Bronchial epithelial cell (primary cell): ENCODE results near the gene SZT2. TPM values are rescaled to one million over a fixed set of nuclear protein-coding genes. Genes with fewer than 3 reads are reported as not detected.

Source experiments
- DNase-seq: peaks from one replicate; pipeline ENCODE4 v3.0.0-alpha.2; 2010; ENCODE audit warnings: low read depth
- FAIRE-seq: peaks from 2 replicates; lab custom pipeline; 2011; peaks lifted over from hg19 to GRCh38; lab: Jason Lieb, UNC
- H3K27me3 ChIP-seq: 2 replicates; pipeline ENCODE4 v1.5.1; 2011; ENCODE audit warnings: low read length; ENCODE audit not compliant: control insufficient read depth, insufficient read depth
- H3K36me3 ChIP-seq: 2 replicates; pipeline ENCODE4 v1.5.1; 2011; ENCODE audit warnings: low read length; ENCODE audit not compliant: control insufficient read depth, insufficient read depth
- H3K4me3 ChIP-seq: 2 replicates; pipeline ENCODE4 v1.5.1; 2011; ENCODE audit warnings: mild to moderate bottlenecking, low read depth, low read length, control low read depth
- total RNA-seq: library from RNA; depleted of rRNA; stranded (reverse); fragments of >200 nt; gene quantifications from 2 replicates; pipeline ENCODE4 v1.2.1, GENCODE V29; 2014
- TF ChIP-seq, protein P1 (sequence below): IDR thresholded peaks from 2 replicates; pipeline ENCODE4 v1.5.1; 2011; ENCODE audit warnings: mild to moderate bottlenecking, moderate library complexity, low read length, control low read depth, inconsistent platforms; ENCODE audit not compliant: insufficient read depth, severe bottlenecking

The SZT2 gene
- total RNA-seq, 1 donor from 2014 or later, result 12.6 TPM

DNA sequence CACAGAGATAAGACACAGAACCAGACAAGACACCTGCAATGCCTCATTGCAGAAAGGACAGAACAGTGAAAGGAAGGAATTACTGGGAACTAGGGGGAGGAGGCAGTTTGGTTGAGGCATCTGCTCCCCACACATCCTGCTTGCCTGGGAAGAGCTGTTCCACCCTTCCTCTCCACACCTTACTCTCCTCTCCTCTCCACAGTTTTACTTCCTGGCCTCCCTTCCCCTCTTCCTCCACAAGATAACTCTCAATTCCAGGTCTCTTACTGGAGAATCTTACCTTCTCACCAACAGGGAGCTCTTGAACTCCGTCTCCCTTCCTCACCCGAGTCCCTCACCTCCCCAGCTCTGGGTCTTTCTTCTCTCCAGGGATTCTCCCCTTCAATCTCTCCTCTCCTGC lies 24.0 kb upstream of the SZT2 start:
- TF ChIP-seq, protein P1, sequence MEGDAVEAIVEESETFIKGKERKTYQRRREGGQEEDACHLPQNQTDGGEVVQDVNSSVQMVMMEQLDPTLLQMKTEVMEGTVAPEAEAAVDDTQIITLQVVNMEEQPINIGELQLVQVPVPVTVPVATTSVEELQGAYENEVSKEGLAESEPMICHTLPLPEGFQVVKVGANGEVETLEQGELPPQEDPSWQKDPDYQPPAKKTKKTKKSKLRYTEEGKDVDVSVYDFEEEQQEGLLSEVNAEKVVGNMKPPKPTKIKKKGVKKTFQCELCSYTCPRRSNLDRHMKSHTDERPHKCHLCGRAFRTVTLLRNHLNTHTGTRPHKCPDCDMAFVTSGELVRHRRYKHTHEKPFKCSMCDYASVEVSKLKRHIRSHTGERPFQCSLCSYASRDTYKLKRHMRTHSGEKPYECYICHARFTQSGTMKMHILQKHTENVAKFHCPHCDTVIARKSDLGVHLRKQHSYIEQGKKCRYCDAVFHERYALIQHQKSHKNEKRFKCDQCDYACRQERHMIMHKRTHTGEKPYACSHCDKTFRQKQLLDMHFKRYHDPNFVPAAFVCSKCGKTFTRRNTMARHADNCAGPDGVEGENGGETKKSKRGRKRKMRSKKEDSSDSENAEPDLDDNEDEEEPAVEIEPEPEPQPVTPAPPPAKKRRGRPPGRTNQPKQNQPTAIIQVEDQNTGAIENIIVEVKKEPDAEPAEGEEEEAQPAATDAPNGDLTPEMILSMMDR, result no peak
- no peak for DNase-seq
- Histone ChIP-seq H3K27me3 (no peaks in the 10 kb centered on the region), H3K36me3 (peaks cover 30% of the 10 kb centered on the region), H3K4me3 (peak overlapping the region; percentile 74)
- no peak for FAIRE-seq

DNA sequence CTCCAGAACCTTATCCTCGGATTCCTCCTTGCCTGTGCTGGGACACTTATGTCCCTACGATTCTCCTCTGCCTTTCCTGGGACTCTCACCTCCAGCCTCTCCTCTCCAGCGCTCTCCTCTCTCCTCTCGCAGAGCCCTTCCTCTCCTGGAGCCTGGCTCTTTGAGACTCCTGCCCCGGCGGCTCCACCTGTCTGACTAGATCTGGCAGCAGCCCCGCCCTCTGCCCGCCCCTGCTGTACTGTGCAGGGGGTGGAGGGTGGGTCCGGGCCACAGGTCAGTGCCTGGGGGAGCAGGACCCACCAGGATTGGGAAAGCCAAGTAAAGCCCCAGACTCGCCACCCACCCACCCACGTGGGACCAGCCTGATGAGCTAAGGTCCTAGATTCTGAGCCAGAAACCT lies 23.5 kb upstream of the SZT2 start:
- Histone ChIP-seq H3K36me3 (peaks cover 30% of the 10 kb centered on the region), H3K27me3 (no peaks in the 10 kb centered on the region), H3K4me3 (peak overlapping the region; percentile 74)
- TF ChIP-seq, protein P1, result no peak
- no peak for FAIRE-seq
- peak; percentile 46 for DNase-seq

DNA sequence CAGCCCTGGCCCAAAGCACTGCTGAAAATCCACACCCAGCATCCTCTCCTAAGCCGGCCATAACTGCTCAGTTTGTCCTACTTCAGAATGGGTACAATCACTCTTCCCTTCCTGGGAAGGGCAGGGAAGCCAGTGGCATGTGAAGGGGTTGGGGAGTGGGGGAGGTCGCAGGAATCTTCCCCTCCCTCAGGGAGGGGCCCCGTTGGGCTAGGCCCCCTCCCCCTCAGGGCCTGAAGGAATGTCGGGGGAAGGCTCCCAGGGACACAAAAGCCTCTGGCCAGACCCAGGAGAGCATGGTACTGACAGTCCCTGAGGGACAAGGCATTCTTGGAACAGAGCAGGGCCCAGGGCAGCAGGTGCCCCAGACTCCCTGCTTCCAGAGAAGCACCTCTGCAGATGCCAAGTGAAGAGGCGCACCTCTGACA lies 23.1 kb upstream of the SZT2 start:
- Histone ChIP-seq H3K27me3 (no peaks in the 10 kb centered on the region), H3K36me3 (peaks cover 30% of the 10 kb centered on the region), H3K4me3 (peak overlapping the region; percentile 74)
- DNase-seq (no peak), FAIRE-seq (peak; percentile 32)
- TF ChIP-seq, protein P1, result no peak

DNA sequence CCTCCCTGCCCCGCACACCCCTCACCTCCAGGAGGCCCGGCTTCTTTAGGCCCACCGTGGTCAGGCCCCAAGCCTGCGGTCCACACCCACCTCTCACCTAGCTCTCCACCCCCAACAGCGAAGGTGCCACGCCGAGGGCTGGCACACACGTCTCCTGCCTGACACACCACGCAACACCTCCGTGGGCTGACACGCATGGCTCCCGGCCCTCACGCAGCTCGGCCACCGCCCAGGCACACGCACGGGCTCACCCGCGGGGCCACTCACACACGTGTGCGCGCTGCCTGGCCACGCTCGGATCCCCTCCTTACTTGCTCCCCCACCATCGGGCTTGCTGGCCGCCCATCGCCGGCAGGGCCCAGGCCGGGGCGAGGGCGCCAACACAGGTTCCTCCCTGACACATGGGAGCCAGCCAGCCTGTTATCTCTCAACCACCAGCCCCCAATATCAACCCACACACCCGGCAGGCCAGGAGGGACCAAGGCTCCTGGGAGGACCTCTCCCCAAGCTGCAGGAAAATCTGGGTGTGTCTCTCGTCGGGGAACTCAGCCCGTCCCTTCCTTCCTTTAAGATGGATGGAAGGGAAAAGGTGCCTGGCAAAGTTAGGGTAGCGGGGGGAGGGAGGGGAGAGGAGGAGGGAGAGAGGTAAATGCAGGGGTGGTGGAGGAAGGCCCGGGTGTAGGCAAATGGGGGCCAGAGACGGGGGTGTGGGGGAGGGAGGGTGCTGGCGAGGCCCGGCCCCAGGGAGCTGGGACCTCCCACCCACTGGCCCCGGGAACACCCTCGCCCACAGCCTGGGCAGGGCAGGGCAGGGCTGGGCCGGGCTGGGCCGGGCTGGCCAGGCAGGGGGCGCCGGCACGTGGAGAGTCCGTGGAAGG lies 22.4 kb upstream of the SZT2 start:
- Histone ChIP-seq H3K36me3 (peaks cover 27% of the 10 kb centered on the region), H3K27me3 (no peaks in the 10 kb centered on the region), H3K4me3 (peak overlapping the region; percentile 74)
- DNase-seq, result peak; percentile 61
- TF ChIP-seq, protein P1, result peak; percentile 3
- FAIRE-seq, result no peak

DNA sequence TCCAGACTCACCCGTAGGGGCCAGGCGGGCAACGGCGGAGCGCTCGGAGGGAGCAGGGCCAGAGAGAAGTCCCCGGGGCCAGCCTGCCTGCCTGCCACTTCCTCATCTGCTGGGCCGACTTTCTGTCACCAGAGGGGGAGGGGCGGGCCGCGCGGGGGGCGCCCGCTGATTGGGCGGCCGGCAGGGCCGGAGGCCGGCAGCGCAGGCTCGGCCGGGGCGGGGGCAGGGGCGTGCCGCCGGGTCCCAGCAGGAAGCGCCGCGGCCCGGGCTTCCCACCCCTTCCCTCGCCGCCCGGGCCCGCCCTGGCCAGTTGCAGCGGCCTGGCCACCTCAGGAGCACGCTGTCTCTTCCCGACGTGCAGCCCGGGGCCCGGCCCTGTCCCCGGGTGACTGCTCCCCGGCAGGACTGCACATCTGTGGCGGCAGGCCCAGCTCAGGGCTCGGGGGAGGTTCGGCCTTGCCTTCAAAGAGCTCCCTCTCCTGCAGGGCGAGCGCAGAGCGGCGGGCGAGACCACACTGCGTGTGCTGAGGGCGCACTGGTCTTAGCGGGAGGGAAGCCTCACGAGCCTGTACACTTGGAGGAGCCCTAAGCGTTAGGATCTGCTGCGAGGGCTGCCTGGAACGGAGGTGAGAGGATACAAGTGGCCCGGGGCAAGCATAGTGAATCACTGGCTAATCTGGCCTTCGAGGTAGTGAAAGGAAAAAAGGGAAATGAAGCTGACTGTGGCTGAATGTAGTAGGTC lies 21.6 kb upstream of the SZT2 start, which contains the start of gene ELOVL1:
TSS of gene ELOVL1 (minus strand) at position 108 of the 742 bp plus-strand sequence. CDS start 2,402 bp downstream, outside the sequence.
- DNase-seq (peak; percentile 88), FAIRE-seq (no peak)
- Histone ChIP-seq H3K36me3 (peaks cover 26% of the 10 kb centered on the region), H3K4me3 (peak within 1 kb of the TSS; percentile 74), H3K27me3 (no peaks in the 10 kb centered on the region)
- TF ChIP-seq, protein P1, result peak; percentile 41
